Globus pallidus (tissue), 1 donor: ENCODE measurements around the gene ABCA7.

Experiments
- DNase-seq: peaks from one replicate; pipeline ENCODE4 v3.0.0-alpha.2; 2015; ENCODE audit warnings: low spot score

Gene ABCA7, protein sequence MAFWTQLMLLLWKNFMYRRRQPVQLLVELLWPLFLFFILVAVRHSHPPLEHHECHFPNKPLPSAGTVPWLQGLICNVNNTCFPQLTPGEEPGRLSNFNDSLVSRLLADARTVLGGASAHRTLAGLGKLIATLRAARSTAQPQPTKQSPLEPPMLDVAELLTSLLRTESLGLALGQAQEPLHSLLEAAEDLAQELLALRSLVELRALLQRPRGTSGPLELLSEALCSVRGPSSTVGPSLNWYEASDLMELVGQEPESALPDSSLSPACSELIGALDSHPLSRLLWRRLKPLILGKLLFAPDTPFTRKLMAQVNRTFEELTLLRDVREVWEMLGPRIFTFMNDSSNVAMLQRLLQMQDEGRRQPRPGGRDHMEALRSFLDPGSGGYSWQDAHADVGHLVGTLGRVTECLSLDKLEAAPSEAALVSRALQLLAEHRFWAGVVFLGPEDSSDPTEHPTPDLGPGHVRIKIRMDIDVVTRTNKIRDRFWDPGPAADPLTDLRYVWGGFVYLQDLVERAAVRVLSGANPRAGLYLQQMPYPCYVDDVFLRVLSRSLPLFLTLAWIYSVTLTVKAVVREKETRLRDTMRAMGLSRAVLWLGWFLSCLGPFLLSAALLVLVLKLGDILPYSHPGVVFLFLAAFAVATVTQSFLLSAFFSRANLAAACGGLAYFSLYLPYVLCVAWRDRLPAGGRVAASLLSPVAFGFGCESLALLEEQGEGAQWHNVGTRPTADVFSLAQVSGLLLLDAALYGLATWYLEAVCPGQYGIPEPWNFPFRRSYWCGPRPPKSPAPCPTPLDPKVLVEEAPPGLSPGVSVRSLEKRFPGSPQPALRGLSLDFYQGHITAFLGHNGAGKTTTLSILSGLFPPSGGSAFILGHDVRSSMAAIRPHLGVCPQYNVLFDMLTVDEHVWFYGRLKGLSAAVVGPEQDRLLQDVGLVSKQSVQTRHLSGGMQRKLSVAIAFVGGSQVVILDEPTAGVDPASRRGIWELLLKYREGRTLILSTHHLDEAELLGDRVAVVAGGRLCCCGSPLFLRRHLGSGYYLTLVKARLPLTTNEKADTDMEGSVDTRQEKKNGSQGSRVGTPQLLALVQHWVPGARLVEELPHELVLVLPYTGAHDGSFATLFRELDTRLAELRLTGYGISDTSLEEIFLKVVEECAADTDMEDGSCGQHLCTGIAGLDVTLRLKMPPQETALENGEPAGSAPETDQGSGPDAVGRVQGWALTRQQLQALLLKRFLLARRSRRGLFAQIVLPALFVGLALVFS (N-terminal part only)

DNA sequence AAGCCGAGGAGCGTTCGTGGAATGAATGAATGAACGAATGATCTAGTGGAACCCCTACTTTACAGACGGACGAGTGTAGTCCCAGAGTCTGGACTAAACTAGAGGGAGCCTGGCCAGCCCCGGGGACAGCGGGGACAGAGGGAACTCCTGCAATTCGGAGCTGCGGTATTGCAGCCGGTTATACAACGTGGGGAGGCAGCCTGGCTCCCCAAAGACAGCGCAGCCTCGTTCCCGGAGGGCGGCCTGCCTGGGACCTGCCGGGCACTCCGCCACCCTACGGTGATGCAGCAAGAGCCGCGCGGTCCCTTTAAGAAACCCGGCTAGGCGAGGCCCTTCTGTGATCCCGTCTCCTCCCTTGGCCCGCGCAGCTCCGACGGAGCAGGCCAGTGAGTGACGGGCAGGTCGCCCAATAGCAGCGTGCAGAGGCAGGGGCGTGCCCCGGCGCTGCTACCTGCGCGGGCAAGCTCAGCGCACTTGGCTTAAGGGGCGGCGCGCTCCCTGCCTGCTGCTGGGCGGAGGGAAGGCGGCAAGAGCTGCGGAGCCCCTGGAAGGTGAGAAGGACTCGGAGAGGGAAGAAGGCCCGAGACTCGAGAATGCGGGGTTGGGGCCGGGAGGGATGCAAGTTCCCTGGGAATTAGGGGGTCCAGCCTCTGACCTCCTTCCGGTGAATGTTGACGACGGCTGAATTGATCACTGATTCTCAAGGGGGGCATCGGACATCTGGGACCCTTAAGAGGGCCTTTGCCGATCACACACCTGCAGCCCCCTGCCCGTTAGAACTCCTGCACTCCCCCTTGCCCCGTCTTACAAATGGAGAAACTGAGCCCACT lies at the start of gene ABCA7:
ABCA7 (plus strand) TSS at position 462 of the 830 bp plus-strand sequence. CDS start 1,255 bp downstream, outside the sequence.
- peak; percentile 91 for DNase-seq

DNA sequence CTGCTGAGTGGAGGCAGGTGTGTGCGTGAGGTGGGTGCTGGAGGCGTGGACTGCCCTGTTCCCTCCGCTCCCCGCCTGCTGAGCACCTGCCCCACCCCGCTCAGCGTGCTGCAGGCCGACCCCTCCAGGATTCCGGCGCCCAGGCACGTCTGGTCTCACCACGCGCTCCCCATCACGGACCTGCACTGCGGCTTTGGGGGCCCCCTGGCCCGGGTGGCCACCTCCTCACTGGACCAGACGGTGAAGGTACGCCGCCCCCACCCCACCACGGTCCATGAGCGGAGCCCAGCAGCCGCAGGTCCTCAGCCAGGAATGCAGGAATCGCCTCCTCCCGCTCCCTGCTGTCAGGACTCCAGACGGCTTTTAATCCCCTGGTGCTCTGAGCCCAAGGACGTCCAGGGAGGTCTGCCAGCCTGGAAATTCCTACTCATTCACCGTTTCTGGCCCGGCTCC lies 49.8 kb upstream of the ABCA7 start:
- DNase-seq: no peak

DNA sequence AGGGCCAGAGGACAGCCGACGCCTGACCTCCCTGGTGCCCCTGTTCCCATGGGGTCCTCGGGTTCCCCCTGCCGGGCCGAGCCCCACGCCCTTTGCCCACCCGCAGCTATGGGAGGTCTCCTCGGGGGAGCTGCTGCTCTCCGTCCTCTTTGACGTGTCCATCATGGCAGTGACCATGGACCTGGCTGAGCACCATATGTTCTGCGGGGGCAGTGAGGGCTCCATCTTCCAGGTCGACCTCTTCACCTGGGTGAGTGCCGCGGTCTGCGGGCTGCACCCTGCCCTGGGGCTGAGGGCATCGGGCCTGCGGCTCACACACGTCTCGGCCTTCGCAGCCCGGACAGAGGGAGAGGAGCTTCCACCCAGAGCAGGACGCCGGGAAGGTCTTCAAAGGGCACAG lies 49.2 kb upstream of the ABCA7 start:
- no peak for DNase-seq

DNA sequence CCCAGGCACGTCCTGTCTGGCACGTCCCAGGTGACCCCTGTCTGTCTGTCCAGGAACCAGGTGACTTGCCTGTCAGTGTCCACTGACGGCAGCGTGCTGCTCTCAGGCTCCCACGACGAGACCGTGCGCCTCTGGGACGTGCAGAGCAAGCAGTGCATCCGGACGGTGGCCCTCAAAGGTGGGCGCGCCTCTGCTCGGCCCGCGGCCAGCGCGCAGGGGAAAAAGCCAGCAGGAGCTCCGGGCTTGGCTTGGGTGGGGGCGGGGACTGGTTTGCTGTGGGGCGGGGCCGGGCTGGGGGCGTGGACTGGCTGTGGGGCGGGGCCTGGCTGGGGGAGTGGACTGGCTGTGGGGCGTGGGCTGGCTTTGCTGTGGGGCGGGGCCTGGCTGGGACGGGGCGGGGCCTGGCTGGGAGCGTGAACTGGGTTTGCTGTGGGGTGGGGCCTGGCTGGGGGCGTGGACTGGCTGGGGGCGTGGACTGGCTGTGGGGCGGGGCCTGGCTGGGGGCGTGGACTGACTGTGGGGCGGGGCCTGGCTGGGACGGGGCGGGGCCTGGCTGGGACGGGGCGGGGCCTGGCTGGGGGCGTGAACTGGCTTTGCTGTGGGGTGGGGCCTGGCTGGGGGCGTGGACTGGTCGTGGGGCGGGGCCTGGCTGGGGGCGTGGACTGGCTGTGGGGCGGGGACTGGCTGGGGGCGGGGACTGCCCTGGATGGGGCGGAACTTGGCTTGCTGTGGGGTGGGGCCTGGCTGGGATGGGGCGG lies 48.6 kb upstream of the ABCA7 start:
- DNase-seq: no peak

GRCh38 chr19:991932-992669 lies 47.8 kb upstream of the ABCA7 start:
- no peak for DNase-seq

- DNase-seq: no peak
These were observed 47.2 kb upstream of the ABCA7 start for GRCh38 chr19:992670-993055.

- no peak for DNase-seq
These were observed 46.5 kb upstream of the ABCA7 start for GRCh38 chr19:993361-993830.

DNA sequence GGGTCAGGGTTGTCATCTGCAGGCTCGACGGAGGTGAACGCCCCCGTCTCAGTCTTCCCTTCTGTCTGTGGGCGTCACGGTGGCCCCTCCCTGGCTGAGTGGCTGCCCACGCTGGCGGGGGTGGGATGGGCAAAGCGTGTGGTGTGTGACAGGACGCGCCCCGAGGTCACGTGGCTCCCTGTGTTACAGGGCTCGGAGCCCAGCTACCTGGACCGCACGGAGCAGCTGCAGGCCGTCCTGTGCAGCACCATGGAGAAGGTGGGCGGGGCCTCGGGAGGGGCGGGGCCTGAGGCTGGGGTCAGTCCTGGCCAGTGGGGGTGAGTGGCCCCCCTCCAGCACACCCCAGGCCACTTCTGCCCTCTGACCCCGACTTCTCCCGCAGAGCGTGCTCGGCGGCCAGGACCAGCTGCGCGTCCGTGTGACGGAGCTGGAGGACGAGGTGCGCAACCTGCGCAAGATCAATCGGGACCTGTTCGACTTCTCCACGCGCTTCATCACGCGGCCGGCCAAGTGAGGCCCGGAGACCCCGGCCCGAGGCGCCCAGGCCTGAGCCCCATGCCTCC lies 46.0 kb upstream of the ABCA7 start:
- no peak for DNase-seq

DNA sequence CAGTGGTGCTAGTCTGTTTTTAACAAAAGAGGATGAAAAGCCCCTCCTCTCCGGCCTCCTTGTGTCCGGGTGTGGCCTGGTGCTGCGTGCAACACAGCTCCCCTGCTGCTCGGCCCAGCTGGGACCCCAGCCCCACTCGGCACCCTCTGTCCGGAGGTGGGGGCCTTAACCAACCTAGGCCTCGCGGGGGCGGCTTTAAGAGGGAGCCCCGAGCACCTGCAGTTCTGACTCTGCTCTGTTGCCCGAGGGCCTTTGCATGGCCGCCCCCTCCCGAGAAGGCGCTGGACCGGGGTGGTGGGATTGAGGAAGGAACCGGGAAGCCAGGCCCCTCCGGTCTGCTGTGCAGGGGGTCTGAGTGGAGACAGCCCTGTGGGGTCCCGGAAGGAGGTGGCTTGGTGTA lies 45.4 kb upstream of the ABCA7 start:
- DNase-seq: no peak

- DNase-seq: no peak
These were observed 44.7 kb upstream of the ABCA7 start for GRCh38 chr19:995051-995827.

- DNase-seq: no peak
These were observed 43.7 kb upstream of the ABCA7 start for GRCh38 chr19:996051-996838.

DNA sequence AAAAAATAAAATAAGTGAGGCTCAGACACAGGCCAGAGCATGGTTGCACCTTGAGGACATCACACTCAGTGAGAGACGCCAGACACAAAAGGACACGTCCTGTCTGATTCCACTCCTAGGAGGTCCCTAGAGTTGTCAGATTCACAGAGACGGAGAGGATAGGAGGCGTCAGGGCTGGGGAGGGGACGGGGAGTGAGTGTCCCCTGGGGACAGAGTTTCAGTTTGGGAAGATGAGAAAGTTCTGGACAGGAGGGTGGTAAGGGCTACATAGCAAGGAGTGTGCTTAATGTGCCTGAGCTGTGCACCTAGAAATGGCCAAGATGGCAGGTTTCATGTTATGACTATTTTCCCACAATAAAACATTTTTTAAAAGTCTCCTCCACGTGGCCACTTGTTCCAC lies 41.8 kb upstream of the ABCA7 start:
- no peak for DNase-seq

DNA sequence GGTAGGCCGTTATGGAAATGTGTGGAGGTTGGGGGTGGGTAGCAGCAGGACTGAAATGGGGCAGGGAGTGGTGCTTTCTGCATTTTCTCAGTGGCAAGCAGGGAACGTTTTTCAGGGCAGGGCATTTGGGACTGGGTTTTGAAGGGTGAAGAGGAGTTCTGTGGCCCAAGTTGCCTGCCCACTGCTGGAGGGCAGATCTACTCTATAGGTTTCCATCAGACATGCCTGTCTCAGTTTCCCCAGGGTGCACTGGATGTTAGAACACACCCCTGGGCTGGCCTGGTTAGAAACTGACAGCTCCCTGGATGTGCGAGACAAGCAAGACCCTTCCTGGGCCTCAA lies 40.6 kb upstream of the ABCA7 start:
- no peak for DNase-seq

GRCh38 chr19:1000095-1000494 lies 39.8 kb upstream of the ABCA7 start, which contains the start of gene GRIN3B:
TSS of gene GRIN3B (plus strand) at chr19:1000419. CDS start at chr19:1000438, 19 bp downstream.
- DNase-seq: no peak

- DNase-seq: no peak
These were observed 39.0 kb upstream of the ABCA7 start for GRCh38 chr19:1000591-1001537.

GRCh38 chr19:1001538-1002166 lies 38.3 kb upstream of the ABCA7 start:
- DNase-seq: no peak
